Measurements from ENCODE around the gene C1QTNF8. TPM values are rescaled to one million over a fixed set of nuclear protein-coding genes. Genes with fewer than 3 reads are reported as not detected.

C1QTNF8 gene
- total and polyA plus RNA-seq, 2 of the 13 experiments (the other 11 are each of a cell fraction or from before 2014, with no cell fraction given), result 0.09 TPM; not detected in 1

DNA sequence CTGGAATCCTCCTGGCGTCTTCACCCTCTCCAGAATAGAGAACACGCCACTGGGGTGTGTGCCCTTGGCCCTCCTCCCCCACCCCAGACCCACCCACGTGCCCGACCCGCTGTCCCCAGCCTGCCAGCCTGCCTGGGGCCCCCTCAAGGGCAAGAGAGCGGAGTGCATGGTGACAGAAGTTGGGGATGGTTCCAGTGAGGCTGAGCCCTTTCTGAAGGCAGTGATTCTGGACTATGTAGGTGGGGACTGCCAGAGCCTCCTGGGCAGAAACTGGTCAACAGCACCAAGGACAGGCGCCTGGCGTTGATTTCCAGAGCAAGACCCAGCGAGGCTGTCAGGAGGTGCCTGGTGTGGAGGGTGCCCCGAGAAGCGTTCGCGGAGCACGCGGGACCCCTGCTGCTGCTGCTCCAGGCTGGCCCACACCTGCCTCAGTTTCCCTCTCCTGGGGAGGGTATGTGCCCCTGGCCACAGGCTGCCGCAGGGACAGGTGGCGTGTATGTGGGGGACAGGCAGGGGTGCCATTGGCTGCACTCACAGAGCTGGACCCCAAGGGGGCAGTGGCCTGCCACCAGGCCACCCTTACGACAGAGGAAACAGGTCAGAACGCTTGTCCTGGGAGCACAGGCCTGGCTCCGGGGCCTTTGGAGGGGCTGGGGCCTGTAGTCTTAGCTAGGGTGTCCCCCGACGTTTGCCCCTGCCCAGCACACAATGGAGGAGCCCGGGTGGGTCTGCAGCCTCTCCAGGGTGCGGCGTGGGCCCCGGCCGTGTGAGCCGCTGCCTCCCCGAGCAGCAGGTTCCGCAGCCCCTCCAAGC lies 22.3 kb downstream of the C1QTNF8 start:
- ATAC-seq, result peak; percentile 55
- Histone ChIP-seq H3K4me1 (ENCODE audit: insufficient read depth, low read length) (peaks cover 33% of the 10 kb centered on the region), H3K4me2 (ENCODE audit: low read depth, low read length) (no peak overlapping the region), H3K27ac (ENCODE audit: extremely low read length, insufficient read depth, low read length) (no peak overlapping the region), H2AFZ (ENCODE audit: low read length) (no peak overlapping the region), H4K20me1 (ENCODE audit: insufficient read depth, low read length) (0 out of 2 replicates have a peak, but pooled peaks cover 5% of the 10 kb centered on the region), H3K27me3 (ENCODE audit: control insufficient read depth in 1 of 2, insufficient read depth in 2 of 2, low read length in 2 of 2) (peaks cover 9 to 51% of the 10 kb centered on the region in 2 experiments; a peak in 4 of 5 replicates), H3K79me2 (ENCODE audit: insufficient read depth, low read length) (no peaks in the 10 kb centered on the region), H3K36me3 (replicated peaks in 1 of 2; ENCODE audit: control insufficient read depth in 1 of 2, insufficient read depth in 2 of 2, low read length in 2 of 2) (no peaks in the 10 kb centered on the region), H3K9me3 (ENCODE audit: low read length) (no peaks in the 10 kb centered on the region), H3K9ac (ENCODE audit: insufficient read depth, low read depth, low read length) (no peak overlapping the region), H3K4me3 (replicated peaks in 1 of 3; ENCODE audit: insufficient read depth in 1 of 3, low read depth in 2 of 3, low read length in 3 of 3) (no peak overlapping the region)
- ChIA-PET POLR2A (interaction anchor here (0.9 to 1.1 kb wide), 3 partner anchors 13 to 20 kb away, joined by 3 to 5 read pairs (median 4); no protein-coding TSS in a partner anchor), CTCF (ENCODE audit: low intra/inter-chr PET ratio, low total read pairs) (interaction anchor here (1.7 to 2.0 kb wide), 2 partner anchors 16 to 29 kb away, joined by 8 read pairs; no protein-coding TSS in a partner anchor)
- 61% methylated on average over 8 of the region's 30 CpGs for WGBS (ENCODE audit: low lambda C conversion rate)
- in situ Hi-C loops (cut with HindIII; ENCODE audit: extremely low pct_ligation_motif_present, low pct_unique_long_range_greater_than_20kb) (no loop called here), intact Hi-C loops (cut with micrococcal nuclease; ENCODE audit: unreplicated experiment) (no loop called here)
- peak; percentile 58 for DNase-seq (ENCODE audit: low spot score)
- BruUV-seq (replicated peaks), result no TSS peak
- FAIRE-seq, result no peak
- no peak for TF ChIP-seq HIVEP1 (CRISPR knock-in tag; IDR thresholded peaks at IDR 0.05)
- peak; percentile 22; the same call in 1 of the 2 replicates for TF ChIP-seq GABPB1 (CRISPR knock-in tag; IDR thresholded peaks at IDR 0.05)
- TF ChIP-seq AKAP8 (CRISPR knock-in tag; IDR thresholded peaks at IDR 0.05), result peak; percentile 90
- 0 out of 2 replicates have a peak, but pooled peaks have one; percentile 4 for TF ChIP-seq RARA (CRISPR knock-in tag; IDR thresholded peaks at IDR 0.05)
- 0 out of 2 replicates have a peak, but pooled peaks have one; percentile 16 for TF ChIP-seq ZNF563 (CRISPR knock-in tag; IDR thresholded peaks at IDR 0.05)
- no peak for TF ChIP-seq RFX1 (IDR thresholded peaks at IDR 0.05)
- TF ChIP-seq, protein P1, sequence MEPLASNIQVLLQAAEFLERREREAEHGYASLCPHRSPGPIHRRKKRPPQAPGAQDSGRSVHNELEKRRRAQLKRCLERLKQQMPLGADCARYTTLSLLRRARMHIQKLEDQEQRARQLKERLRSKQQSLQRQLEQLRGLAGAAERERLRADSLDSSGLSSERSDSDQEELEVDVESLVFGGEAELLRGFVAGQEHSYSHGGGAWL (CRISPR knock-in tag; IDR thresholded peaks at IDR 0.05), result no peak
- no peak for TF ChIP-seq ZNF292 (CRISPR knock-in tag; IDR thresholded peaks at IDR 0.05; ENCODE audit: borderline replicate concordance, low read depth)
- no peak for TF ChIP-seq ZNF550 (CRISPR knock-in tag; IDR thresholded peaks at IDR 0.05; ENCODE audit: borderline replicate concordance)
- TF ChIP-seq ZNF564 (CRISPR knock-in tag; IDR thresholded peaks at IDR 0.05), result 0 out of 2 replicates have a peak, but pooled peaks have one; percentile 27
- TF ChIP-seq, protein P2, sequence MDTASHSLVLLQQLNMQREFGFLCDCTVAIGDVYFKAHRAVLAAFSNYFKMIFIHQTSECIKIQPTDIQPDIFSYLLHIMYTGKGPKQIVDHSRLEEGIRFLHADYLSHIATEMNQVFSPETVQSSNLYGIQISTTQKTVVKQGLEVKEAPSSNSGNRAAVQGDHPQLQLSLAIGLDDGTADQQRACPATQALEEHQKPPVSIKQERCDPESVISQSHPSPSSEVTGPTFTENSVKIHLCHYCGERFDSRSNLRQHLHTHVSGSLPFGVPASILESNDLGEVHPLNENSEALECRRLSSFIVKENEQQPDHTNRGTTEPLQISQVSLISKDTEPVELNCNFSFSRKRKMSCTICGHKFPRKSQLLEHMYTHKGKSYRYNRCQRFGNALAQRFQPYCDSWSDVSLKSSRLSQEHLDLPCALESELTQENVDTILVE (CRISPR knock-in tag; IDR thresholded peaks at IDR 0.05), result no peak
- TF ChIP-seq KDM2A (CRISPR knock-in tag; IDR thresholded peaks at IDR 0.05; ENCODE audit: borderline replicate concordance, low read depth), result peak; percentile 90
- no peak for TF ChIP-seq ARNT2 (CRISPR knock-in tag; IDR thresholded peaks at IDR 0.05; ENCODE audit: low read depth)
- TF ChIP-seq, protein P3, sequence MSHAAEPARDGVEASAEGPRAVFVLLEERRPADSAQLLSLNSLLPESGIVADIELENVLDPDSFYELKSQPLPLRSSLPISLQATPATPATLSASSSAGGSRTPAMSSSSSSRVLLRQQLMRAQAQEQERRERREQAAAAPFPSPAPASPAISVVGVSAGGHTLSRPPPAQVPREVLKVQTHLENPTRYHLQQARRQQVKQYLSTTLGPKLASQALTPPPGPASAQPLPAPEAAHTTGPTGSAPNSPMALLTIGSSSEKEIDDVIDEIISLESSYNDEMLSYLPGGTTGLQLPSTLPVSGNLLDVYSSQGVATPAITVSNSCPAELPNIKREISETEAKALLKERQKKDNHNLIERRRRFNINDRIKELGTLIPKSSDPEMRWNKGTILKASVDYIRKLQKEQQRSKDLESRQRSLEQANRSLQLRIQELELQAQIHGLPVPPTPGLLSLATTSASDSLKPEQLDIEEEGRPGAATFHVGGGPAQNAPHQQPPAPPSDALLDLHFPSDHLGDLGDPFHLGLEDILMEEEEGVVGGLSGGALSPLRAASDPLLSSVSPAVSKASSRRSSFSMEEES (CRISPR knock-in tag; IDR thresholded peaks at IDR 0.05), result no peak
- TF ChIP-seq NR2F6 (IDR thresholded peaks at IDR 0.05), result no peak
- TF ChIP-seq NR2F6 (CRISPR knock-in tag; IDR thresholded peaks at IDR 0.05), result peak; percentile 23; the same call in 1 of the 2 replicates
- TF ChIP-seq, protein P4, sequence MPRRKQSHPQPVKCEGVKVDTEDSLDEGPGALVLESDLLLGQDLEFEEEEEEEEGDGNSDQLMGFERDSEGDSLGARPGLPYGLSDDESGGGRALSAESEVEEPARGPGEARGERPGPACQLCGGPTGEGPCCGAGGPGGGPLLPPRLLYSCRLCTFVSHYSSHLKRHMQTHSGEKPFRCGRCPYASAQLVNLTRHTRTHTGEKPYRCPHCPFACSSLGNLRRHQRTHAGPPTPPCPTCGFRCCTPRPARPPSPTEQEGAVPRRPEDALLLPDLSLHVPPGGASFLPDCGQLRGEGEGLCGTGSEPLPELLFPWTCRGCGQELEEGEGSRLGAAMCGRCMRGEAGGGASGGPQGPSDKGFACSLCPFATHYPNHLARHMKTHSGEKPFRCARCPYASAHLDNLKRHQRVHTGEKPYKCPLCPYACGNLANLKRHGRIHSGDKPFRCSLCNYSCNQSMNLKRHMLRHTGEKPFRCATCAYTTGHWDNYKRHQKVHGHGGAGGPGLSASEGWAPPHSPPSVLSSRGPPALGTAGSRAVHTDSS (CRISPR knock-in tag; conservative IDR thresholded peaks at IDR 0.05), result 0 out of 2 replicates have a peak, but pooled peaks have one; percentile 53
- TF ChIP-seq, protein P5, sequence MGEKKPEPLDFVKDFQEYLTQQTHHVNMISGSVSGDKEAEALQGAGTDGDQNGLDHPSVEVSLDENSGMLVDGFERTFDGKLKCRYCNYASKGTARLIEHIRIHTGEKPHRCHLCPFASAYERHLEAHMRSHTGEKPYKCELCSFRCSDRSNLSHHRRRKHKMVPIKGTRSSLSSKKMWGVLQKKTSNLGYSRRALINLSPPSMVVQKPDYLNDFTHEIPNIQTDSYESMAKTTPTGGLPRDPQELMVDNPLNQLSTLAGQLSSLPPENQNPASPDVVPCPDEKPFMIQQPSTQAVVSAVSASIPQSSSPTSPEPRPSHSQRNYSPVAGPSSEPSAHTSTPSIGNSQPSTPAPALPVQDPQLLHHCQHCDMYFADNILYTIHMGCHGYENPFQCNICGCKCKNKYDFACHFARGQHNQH (CRISPR knock-in tag; IDR thresholded peaks at IDR 0.05), result 0 out of 2 replicates have a peak, but pooled peaks have one; percentile 19
- peak; percentile 40 for TF ChIP-seq SRSF1 (optimal IDR thresholded peaks at IDR 0.05; ENCODE audit: low read depth, low read length)
